HG02852 (cell line): ENCODE data around the gene TRMT1.
A peak's percentile ranks its signal among the peaks of the same experiment; 100 is the strongest.
"Not testable (repeated sequence)": the region's sequence is repeated elsewhere in the genome, so short reads cannot be mapped to it uniquely, and the experiment has no call there.

Source experiments
- ATAC-seq: cut with Tn5 transposase; IDR thresholded peaks from one replicate; pipeline ENCODE4 v1.9.1; 2021; ENCODE audit warnings: mild to moderate bottlenecking, moderate library complexity; ENCODE audit not compliant: unreplicated experiment

Gene TRMT1

GRCh38 chr19:13116282-13117175, at the start of gene TRMT1:
TSS of gene TRMT1 (minus strand) at chr19:13116740. CDS start at chr19:13116399, 341 bp downstream.
- ATAC-seq = no peak

GRCh38 chr19:13166151-13166550, 49.6 kb upstream of the TRMT1 start:
- not testable (repeated sequence) for ATAC-seq

- no peak for ATAC-seq
Observed at GRCh38 chr19:13165162-13165997, 48.8 kb upstream of the TRMT1 start.

- no peak for ATAC-seq
Observed at GRCh38 chr19:13164343-13165161, 48.0 kb upstream of the TRMT1 start.

GRCh38 chr19:13163609-13164342, 47.2 kb upstream of the TRMT1 start:
- ATAC-seq = no peak

GRCh38 chr19:13162724-13163608, 46.4 kb upstream of the TRMT1 start:
- ATAC-seq = no peak

GRCh38 chr19:13160557-13160956, 44.0 kb upstream of the TRMT1 start:
- ATAC-seq = no peak

GRCh38 chr19:13159713-13160112, 43.2 kb upstream of the TRMT1 start:
- ATAC-seq = no peak

- no peak for ATAC-seq
Observed at GRCh38 chr19:13155472-13156359, 39.2 kb upstream of the TRMT1 start.

GRCh38 chr19:13154911-13155471, 38.5 kb upstream of the TRMT1 start:
- ATAC-seq = no peak

GRCh38 chr19:13154241-13154778, 37.8 kb upstream of the TRMT1 start:
- ATAC-seq = no peak

GRCh38 chr19:13153569-13154240, 37.2 kb upstream of the TRMT1 start:
- ATAC-seq = no peak

GRCh38 chr19:13152974-13153568, 36.5 kb upstream of the TRMT1 start:
- peak; percentile 30 for ATAC-seq

GRCh38 chr19:13152356-13152973, 35.9 kb upstream of the TRMT1 start:
- peak; percentile 2 for ATAC-seq

GRCh38 chr19:13151605-13152355, 35.2 kb upstream of the TRMT1 start:
- ATAC-seq = peak; percentile 32
